ENCODE measurements around the gene ZNF892. TPM values are rescaled to one million over a fixed set of nuclear protein-coding genes. Genes with fewer than 3 reads are reported as not detected.

Gene ZNF892
- total and polyA plus RNA-seq, 2 of the 13 experiments (the other 11 are each of a cell fraction or from before 2014, with no cell fraction given): not detected

DNA sequence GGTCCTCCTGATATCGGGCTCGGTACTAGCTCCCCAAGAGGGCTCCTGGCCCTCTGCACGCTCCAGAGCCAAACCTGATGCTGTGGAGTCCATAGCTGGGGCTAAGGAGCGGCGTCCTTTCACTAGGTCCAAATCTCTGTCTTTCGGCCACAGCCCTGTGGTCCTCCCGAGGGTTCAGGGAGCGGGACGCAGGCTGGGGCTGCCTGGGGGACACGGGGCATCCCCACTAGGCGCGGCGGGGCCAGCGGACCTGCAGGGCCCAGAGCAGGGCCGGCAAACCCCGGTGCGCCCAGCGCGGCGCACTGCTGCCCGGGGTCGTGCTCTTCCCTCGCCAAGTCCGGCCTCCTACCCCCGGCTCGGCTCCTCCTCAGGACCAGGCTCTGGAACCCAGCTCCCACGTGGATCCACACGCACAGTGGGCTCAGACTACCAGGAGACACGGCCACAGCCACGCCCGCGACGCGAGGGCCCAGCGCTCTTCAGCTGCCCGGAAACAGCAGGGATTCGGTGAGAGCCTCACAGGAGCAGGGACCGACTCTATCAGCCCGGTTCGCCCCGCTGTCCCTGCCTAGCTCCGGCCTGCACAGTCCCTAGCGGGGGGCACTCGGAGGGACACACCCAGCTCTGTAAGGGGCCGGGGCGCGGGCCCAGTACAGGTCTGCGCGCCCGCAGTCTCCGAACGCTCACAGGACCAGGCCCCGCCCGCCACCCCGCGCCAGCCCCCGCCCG is 48.3 kb upstream of the ZNF892 start (continued):
- TF ChIP-seq, protein P1, sequence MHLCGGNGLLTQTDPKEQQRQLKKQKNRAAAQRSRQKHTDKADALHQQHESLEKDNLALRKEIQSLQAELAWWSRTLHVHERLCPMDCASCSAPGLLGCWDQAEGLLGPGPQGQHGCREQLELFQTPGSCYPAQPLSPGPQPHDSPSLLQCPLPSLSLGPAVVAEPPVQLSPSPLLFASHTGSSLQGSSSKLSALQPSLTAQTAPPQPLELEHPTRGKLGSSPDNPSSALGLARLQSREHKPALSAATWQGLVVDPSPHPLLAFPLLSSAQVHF (CRISPR knock-in tag; IDR thresholded peaks at IDR 0.05): 0 out of 2 replicates have a peak, but pooled peaks have one; percentile 45
- no peak for TF ChIP-seq ZFP90 (CRISPR knock-in tag; IDR thresholded peaks at IDR 0.05; ENCODE audit: borderline replicate concordance)
- no peak for TF ChIP-seq BCL6 (CRISPR knock-in tag; IDR thresholded peaks at IDR 0.05)
- no peak for TF ChIP-seq ZNF230 (CRISPR knock-in tag; IDR thresholded peaks at IDR 0.05)
- no peak for TF ChIP-seq MEIS2 (CRISPR knock-in tag; IDR thresholded peaks at IDR 0.05)
- no peak for TF ChIP-seq POLR2AphosphoS5 (IDR thresholded peaks at IDR 0.05; ENCODE audit: low read depth, low read length)
- TF ChIP-seq NFYC (CRISPR knock-in tag; IDR thresholded peaks at IDR 0.05): no peak
- TF ChIP-seq, protein P2, sequence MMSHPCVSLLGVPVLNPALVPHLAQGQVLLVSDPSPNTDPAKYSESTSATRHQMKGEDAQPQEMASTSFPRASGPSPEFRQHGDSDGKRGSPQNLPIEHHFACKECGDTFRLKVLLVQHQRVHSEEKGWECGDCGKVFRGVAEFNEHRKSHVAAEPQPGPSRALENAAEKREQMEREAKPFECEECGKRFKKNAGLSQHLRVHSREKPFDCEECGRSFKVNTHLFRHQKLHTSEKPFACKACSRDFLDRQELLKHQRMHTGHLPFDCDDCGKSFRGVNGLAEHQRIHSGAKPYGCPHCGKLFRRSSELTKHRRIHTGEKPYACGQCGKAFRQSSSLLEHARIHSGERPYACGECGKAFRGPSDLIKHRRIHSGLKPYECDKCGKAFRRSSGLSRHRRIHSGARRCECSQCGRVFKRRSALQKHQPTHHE (CRISPR knock-in tag; IDR thresholded peaks at IDR 0.05; ENCODE audit: borderline replicate concordance): 0 out of 2 replicates have a peak, but pooled peaks have one; percentile 41
- TF ChIP-seq ZNF329 (CRISPR knock-in tag; IDR thresholded peaks at IDR 0.05; ENCODE audit: low read depth): no peak
- no peak for TF ChIP-seq ZNF883 (CRISPR knock-in tag; IDR thresholded peaks at IDR 0.05; ENCODE audit: not compliant biosample characterization)
- no peak for TF ChIP-seq PAX8 (CRISPR knock-in tag; IDR thresholded peaks at IDR 0.05; ENCODE audit: borderline replicate concordance)
- no peak for TF ChIP-seq NCOA2 (CRISPR knock-in tag; IDR thresholded peaks at IDR 0.05)
- TF ChIP-seq, protein P3, sequence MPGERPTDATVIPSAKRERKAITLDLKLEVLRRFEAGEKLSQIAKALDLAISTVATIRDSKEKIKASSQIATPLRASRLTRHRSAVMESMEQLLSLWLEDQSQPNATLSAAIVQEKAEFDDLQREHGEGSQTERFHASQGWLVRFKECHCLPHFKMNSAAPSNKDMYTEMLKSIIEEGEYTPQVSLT (CRISPR knock-in tag; IDR thresholded peaks at IDR 0.05; ENCODE audit: borderline replicate concordance, low read depth): no peak
- TF ChIP-seq ZNF138 (CRISPR knock-in tag; IDR thresholded peaks at IDR 0.05; ENCODE audit: low read depth): no peak
- TF ChIP-seq SOX13 (IDR thresholded peaks at IDR 0.05): no peak
- TF ChIP-seq SOX13 (CRISPR knock-in tag; conservative IDR thresholded peaks at IDR 0.05 in 1 of 2, IDR thresholded peaks at IDR 0.05 in 1 of 2): no peak
- no peak for TF ChIP-seq MAFF (IDR thresholded peaks at IDR 0.05; ENCODE audit: low read depth, low read length)
- TF ChIP-seq, protein P4, sequence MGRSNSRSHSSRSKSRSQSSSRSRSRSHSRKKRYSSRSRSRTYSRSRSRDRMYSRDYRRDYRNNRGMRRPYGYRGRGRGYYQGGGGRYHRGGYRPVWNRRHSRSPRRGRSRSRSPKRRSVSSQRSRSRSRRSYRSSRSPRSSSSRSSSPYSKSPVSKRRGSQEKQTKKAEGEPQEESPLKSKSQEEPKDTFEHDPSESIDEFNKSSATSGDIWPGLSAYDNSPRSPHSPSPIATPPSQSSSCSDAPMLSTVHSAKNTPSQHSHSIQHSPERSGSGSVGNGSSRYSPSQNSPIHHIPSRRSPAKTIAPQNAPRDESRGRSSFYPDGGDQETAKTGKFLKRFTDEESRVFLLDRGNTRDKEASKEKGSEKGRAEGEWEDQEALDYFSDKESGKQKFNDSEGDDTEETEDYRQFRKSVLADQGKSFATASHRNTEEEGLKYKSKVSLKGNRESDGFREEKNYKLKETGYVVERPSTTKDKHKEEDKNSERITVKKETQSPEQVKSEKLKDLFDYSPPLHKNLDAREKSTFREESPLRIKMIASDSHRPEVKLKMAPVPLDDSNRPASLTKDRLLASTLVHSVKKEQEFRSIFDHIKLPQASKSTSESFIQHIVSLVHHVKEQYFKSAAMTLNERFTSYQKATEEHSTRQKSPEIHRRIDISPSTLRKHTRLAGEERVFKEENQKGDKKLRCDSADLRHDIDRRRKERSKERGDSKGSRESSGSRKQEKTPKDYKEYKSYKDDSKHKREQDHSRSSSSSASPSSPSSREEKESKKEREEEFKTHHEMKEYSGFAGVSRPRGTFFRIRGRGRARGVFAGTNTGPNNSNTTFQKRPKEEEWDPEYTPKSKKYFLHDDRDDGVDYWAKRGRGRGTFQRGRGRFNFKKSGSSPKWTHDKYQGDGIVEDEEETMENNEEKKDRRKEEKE (IDR thresholded peaks at IDR 0.05): no peak
- TF ChIP-seq ZNF879 (CRISPR knock-in tag; IDR thresholded peaks at IDR 0.05): 0 out of 2 replicates have a peak, but pooled peaks have one; percentile 52
- TF ChIP-seq ZNF367 (CRISPR knock-in tag; IDR thresholded peaks at IDR 0.05; ENCODE audit: borderline replicate concordance): no peak; the same call in 1 of the 2 replicates
- no peak for TF ChIP-seq ZSCAN25 (CRISPR knock-in tag; IDR thresholded peaks at IDR 0.05)
- TF ChIP-seq KDM2A (CRISPR knock-in tag; IDR thresholded peaks at IDR 0.05; ENCODE audit: borderline replicate concordance, low read depth): peak; percentile 38; the same call in 1 of the 2 replicates
- TF ChIP-seq KMT2B (CRISPR knock-in tag; IDR thresholded peaks at IDR 0.05): 0 out of 2 replicates have a peak, but pooled peaks have one; percentile 11
